Activated CD4-positive, CD25-positive, alpha-beta regulatory T cell (primary cell): ENCODE measurements around the gene HBS1L.
"Not testable (repeated sequence)": the region's sequence is repeated elsewhere in the genome, so short reads cannot be mapped to it uniquely, and the experiment has no call there.

Source experiments
- DNase-seq, 4 experiments: peaks; one replicate each; lab custom pipeline; 2025; lab: John Stamatoyannopoulos, UW

The HBS1L gene

GRCh38 chr6:135073756-135074393 is 19.3 kb upstream of the HBS1L start:
- no peak for DNase-seq

DNA sequence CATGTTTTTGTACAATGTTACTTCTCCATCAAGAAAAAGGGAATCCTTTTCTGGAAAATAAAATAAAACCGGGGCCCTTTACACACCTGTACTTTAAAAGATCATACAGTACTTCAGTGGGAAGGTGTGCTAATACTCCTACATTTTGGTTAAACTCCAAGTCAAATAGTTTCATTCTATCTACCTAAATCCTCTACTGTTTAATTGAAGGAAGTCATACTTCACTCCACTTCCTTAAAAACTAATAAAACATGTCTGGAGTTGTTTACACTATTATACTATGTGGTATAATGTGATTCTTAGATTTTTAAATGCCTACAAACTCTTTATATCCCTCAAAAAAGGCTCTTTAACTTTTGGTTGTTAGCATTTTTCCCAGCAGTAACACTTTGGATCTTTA is 18.6 kb upstream of the HBS1L start:
- no peak for DNase-seq

DNA sequence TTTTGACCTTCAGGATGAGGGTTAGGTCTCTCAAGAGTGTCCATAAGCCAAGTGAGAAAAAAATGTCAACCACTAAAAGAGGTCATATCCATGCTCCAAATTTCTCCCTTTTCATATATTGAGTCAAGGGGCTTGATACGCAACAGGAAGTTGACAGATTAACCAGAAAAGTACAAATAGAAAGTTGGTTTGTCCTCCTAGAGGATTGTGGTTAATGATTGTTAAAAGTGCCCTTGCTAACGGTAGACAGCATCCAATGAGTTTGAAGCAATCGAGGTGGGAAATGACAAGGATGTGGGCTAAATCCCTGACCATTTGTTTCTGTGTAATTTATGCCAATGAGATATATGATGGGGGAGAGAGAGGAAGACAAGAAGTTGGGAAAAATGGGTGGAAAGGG is 18.1 kb upstream of the HBS1L start:
- no peak for DNase-seq

DNA sequence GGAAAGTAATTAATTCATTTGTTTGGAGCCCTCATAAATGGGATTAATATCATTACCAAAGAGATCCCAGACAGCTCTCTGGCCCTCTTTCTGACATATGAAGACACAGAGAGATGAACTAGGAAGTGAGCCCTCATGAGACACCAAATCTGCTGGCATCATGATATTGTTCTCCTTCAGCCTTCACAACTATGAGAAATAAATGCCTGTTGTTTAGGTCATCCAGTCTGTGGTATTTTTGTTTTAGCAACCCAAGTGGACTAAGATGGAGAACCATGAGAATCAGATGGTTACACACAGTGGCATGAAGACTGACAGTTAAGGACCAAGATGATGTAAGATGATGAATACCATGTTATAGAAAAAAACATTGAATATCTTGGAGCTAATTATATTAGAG is 16.9 kb upstream of the HBS1L start:
- no peak for DNase-seq

DNA sequence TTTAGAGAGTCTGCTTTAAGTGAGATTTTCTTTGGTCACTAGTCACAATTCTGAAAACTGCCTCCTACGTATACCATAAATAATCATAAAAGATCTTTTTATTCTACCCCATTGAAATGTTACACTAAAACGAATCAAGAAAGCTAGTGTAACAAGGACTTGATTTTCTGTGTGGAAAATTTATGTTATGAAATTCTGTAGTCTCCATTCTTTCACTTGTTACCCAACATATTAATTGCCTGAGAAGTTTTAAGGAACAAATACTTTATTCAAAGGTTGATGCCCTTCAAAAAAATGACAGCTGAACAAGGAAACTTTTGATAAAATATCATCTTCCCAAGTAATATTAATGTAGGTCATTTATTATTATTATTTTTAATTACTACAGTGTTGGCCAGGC is 13.3 kb upstream of the HBS1L start:
- no peak for DNase-seq

DNA sequence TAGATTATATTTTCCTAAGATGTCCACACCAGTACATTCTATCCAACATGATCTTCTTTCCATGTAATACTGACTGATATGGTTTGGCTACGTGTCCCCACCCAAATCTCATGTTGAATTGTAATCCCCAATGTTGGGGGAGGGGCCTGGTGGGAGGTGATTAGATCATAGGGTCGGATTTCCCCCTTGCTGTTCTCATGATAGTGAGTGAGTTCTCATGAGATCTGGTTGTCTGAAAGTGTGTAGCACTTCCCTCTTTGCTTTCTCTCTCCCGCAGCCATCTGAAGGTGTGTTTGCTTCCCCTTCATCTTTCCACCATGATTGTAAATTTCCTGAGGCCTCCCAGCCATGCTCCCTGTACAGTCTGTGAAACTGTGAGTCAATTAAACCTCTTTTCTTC is 12.2 kb upstream of the HBS1L start:
- no peak for DNase-seq

- no peak for DNase-seq
Measured at GRCh38 chr6:135066397-135066796, 11.8 kb upstream of the HBS1L start.

DNA sequence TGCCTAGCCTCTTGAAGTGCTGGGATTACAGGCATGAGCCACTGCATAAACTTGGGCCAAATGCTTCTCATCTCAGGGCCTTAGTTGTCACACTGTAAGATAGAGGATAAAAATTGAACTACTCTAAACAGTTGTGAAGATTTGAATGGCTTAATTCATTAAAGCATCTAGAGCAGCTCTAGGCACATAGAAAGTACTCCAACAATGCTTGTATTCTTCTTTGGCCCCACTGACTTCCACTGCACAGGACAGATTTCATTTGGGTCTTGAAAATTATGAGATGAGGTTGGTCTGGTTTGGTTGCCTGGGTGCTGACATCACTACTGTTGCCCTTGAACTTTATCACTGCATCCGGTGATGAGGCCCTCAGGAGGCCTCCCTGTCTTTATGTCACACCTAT is 10.0 kb upstream of the HBS1L start:
- no peak for DNase-seq

DNA sequence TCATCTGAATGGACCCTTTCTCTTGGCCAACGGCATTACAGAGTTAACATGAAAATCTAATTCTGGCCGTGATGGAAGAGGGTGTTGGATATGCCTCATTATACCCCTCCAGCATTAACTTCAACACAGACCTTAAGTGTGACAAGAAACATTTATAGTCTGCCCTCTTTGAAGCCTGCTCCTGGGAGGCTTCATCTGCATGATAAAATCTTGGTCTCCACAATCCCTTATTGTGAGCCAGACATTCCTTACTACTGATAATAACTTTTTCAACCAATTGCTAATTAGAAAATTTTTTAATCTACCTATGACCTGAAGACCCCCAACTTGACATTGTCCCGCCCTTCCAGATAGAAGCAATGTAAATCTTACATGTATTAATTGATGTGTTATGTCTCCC is 9.3 kb upstream of the HBS1L start:
- DNase-seq, result no peak

- no peak for DNase-seq
Measured at GRCh38 chr6:135062735-135063134, 8.1 kb upstream of the HBS1L start.

DNA sequence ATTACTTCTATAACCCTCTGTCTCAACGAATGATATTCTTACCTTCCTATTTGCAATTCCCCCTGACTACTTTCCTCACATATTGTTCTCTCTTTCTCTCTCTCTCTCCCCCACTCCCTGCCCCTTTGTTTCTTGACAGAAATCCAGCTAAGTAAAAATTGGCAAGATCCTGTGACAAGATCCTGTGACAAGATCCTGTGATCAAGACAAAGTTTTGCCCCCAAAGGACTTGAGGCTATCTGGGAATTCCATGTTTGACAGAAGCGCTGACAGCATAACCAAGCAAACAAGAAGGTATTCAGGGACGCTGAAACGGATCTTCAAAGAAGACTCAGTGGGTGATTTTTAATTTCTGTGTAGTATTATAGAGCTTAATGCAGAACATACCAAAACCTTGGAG is 5.5 kb upstream of the HBS1L start:
- DNase-seq, result no peak

GRCh38 chr6:135058299-135058698 is 3.7 kb upstream of the HBS1L start:
- not testable (repeated sequence) for DNase-seq

DNA sequence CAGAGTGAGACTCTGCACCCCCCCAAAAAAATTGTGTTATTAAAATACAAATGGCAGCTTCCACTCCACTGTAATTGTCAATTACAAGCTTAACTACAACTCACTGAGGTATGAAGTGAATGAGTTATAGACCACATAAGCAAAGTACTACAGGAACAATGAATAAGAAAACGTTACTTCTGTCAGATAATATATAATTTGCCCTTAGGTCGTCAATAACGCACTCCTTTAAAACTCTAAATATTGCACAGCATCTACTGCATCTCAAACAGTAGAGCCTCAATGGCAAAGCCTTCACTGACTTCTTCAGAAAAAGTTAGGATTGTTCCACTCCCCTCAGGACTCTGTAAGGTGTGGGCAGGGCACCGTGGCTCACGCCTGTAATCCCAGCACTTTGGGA is 2.0 kb upstream of the HBS1L start:
- no peak for DNase-seq

- DNase-seq, result no peak
Measured at GRCh38 chr6:135054226-135054568, 425 bp downstream of the HBS1L start.

DNA sequence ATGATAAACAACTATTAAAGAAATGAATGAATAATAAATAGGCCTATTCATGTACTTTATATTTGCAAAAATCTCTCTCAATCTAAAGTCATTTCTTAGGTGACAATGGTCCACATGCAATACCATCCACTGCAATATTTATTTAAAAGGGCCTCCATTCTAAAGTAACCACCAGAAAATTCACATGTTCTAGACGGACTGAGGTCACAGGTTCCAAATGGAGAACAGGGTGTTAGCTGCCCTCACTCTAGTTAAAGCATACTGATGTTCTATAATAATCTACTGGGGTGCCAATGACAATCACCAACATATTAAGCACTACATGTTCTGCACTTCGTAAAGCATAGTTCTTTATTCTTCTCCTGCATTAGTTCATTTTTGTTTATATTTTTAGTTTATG is 1.2 kb downstream of the HBS1L start:
- no peak for DNase-seq

- no peak for DNase-seq
Measured at GRCh38 chr6:135052939-135053338, 1.7 kb downstream of the HBS1L start.

DNA sequence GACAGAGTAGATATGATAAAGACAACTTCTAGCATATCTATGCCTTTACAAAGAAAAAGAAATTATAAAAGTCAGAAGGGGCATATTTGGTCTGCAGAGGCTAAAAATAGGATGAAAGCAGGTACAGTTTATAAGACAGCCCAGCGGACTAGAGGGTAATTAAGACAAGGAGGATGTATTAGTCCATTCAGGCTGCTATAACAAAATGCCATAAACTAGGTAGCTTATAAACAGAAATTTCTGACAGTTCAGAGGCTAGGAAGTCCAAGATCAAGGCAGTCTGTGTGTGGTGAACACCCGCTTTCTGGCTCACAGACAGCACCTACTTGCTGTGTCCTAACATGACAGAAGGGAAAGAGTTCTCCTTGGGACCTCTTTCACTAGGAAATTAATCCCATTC is 5.7 kb downstream of the HBS1L start:
- no peak for DNase-seq

- DNase-seq, result no peak
Measured at GRCh38 chr6:135047336-135047735, 7.3 kb downstream of the HBS1L start.

DNA sequence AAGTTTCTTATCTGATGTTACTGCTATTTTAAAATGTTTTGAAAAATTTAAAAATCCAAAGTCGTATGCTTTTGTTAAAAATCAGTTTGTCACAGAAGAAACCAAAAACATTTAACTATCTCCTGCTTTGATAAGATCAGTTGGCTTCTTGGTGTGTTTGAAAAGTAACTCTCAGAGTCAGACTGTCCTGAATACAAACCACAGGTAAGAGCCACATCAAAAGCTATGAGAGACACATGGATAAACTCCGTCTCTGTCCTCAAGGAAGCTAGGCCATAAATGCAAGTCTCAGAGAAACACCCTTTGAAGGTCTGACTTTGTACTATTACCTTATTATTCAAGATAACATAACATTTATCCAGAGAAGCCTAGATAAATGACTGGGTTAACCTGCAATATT is 7.7 kb downstream of the HBS1L start:
- no peak for DNase-seq

- DNase-seq, result no peak
Measured at GRCh38 chr6:135044639-135045038, 10.0 kb downstream of the HBS1L start.

- DNase-seq, result no peak
Measured at GRCh38 chr6:135043846-135044245, 10.8 kb downstream of the HBS1L start.

DNA sequence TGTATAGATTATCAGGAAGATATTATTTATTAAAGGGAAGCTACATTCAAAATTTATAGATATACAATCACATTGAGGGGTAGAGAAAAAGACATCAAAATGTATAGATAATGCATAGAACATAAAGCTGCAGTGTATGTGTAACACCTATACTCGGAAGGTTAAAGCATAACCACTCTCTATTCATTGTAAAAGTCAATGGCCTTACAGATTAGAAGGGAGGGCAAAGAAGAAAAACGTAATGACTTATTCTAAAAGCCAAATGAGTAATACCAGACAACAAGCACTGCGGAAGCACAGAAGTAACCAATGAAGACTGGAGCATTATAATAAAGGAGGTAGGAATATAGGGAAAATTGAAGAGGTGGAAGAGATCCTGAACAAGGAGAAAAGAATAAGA is 11.3 kb downstream of the HBS1L start:
- DNase-seq, result no peak

GRCh38 chr6:135038335-135038734 is 16.3 kb downstream of the HBS1L start:
- no peak for DNase-seq

GRCh38 chr6:135037541-135037940 is 17.1 kb downstream of the HBS1L start:
- no peak for DNase-seq
